ENCODE data around the gene TREML1.
"Not testable (repeated sequence)": the region's sequence is repeated elsewhere in the genome, so short reads cannot be mapped to it uniquely, and the experiment has no call there.

- not testable (repeated sequence) for TF ChIP-seq POLR2A, CTCF (IDR thresholded peaks at IDR 0.05)
These were observed 39.1 kb downstream of the TREML1 start for GRCh38 chr6:41115027-41115426.

Measured in uterus (tissue), 2 donors.